GM19455 (cell line): Measurements from ENCODE around the gene HACD2.
"Not testable (repeated sequence)": the region's sequence is repeated elsewhere in the genome, so short reads cannot be mapped to it uniquely, and the experiment has no call there.

Experiments used
- ATAC-seq: cut with Tn5 transposase; IDR thresholded peaks from one replicate; pipeline ENCODE4 v1.9.1; 2021; ENCODE audit not compliant: unreplicated experiment

The HACD2 gene

GRCh38 chr3:123527046-123527445 lies 57.8 kb downstream of the HACD2 start:
- no peak for ATAC-seq

GRCh38 chr3:123526474-123526873 lies 58.4 kb downstream of the HACD2 start:
- ATAC-seq, result no peak

GRCh38 chr3:123525433-123525832 lies 59.4 kb downstream of the HACD2 start:
- no peak for ATAC-seq

DNA sequence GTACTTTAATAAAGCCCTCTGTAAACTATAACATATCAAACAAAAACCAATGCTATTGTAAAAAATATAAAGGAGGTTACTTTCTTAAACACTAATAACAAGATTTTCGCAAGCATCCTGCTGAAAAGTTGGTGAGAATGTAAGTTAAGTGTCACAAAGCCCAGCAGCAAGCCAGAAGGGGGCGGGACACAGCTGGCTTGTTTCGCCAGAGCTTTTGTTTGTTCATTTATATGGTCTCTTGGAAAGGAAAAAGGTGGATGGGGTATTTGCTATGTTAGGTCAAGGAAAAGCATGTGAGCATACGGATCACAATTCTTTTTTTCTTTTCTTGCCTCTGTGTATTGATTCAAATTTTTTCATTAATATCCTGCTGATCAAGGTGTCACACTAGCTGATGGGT lies 59.9 kb downstream of the HACD2 start:
- ATAC-seq, result no peak

- no peak for ATAC-seq
These were observed 61.8 kb downstream of the HACD2 start for GRCh38 chr3:123523023-123523412.

DNA sequence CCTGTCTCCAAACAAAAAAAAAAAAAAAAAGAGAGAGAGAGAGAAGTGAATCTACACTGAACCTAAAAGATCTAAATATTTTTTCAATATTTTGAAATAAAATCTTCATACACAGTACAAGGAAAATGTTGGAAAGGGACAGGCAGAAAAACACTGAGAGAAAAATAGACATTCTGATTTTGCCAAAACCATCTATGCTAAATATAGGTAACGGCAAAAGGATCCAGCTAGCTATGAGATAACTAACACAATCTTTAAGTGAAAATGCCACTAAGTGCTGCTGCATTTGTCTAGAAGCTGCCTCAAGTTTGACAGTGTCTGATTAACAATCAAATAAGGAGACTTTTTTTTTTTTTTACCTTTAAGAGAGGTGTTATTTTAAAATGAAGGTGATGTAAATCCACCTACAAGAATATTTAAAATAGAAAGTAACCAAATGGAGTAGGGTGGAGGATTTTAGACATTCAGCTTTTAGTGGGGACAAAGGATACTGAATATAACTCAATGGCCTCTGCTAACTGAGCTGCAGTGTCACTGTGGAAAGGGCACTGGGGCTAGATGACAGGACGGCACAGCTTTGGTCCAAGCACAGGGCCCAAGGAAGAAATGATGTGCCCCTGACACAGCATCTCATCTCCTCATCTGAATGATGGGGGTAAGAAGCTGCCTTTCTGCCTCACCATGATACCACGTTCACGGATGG lies 62.4 kb downstream of the HACD2 start:
- no peak for ATAC-seq

DNA sequence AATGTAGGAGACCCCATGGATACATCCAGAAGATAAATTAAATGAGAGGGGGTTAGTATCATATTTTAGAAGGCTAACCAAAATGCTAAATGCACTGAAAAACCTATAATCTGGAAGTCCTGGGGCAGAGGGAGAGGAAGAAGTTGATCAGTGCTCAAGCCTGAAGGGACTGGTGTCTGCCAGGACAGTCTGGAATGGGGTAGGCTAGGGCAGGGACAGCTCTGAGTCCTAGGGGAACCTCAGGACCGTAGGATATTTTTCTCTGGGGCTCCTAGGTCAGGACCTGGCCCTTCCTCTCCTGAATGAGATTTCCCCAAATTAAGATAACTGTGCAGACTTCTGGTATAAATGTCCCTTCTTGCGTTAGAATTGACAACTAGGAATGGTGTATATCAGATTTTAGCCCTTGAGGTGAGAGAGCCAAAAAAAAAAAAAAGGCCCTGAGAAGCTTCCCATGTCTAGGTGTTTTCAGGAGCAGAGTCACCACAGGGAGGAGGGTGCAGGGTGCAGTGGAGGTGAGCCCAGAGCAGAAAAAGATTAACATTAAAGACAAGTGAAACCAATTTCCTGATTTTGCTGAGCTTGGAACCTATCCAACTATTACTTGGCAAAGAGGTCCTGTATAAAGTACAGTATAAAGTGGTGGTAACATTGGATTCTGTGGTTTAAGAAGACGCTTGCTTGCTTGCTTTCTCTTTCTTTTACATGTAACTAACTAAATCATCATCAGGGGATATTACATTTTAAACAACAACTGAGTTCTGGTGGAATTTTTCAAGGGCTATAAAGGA lies 63.5 kb downstream of the HACD2 start:
- no peak for ATAC-seq

GRCh38 chr3:123520656-123521055 lies 64.2 kb downstream of the HACD2 start:
- no peak for ATAC-seq

DNA sequence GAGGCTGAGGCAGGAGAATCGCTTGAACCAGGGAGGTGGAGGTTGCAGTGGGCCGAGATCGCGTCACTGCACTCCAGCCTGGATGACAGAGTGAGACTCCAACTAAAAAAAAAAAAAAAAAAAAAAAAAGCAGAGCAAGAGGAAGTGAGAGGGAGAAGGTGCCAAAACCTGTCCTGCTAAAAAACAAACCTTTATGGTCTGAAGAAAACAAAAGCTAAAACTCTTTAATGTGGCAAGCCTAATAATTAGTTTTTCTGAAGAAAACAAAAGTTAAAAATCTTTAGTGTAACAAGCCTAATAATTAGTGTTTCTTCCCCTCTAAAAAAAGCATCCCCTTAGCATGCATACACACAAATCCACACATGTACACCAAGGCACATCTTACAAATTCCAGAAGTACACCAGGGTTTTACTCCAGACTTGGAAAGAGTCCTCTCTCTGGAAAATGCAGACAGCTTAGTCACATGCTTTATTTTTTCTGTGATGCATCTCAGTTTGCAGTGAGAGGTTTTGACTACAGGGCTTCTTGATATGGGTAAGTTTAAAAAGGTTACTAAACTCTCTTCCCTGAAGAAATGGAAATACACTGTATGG lies 65.9 kb downstream of the HACD2 start:
- no peak for ATAC-seq

DNA sequence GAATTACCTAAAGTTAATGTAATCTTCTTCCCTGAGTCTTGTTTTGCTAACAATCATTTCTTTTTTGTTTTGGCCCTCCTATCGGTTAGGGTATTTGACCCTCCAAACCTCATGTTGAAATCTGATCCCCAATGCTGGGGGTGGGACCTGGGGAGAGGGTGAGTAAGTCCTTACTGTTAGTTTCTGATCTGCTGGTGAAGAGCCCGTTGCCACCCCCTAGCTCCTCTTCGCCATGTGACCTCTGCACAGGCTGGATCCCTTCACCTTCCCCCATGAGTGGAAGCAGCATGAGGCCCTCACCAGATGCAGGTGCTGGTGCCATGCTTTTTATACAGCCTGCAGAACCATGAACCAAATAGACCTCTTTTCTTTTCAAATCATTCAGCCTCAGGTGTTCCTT lies 73.1 kb downstream of the HACD2 start:
- ATAC-seq, result no peak

GRCh38 chr3:123511084-123511483 lies 73.8 kb downstream of the HACD2 start:
- no peak for ATAC-seq

GRCh38 chr3:123508178-123508577 lies 76.7 kb downstream of the HACD2 start:
- no peak for ATAC-seq

DNA sequence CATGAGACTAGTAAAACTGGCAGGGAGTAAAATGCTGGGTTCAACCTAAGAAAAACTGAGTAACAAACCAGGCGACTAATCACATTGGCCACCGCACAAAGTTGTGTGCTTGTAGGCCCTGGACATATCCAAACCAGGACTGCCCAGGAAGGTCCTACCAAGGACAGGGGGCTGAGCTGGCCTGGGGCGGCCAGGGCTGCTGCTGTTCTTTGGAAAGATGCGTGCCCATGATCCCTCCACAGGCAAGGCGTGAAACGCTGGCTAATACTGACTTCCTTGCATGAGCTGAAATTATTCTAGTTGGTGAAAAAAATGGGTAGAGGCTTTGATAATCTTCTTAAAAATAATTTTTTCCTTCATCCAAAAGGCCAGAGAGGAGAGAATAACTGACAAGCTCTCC lies 79.0 kb downstream of the HACD2 start:
- ATAC-seq, result no peak

DNA sequence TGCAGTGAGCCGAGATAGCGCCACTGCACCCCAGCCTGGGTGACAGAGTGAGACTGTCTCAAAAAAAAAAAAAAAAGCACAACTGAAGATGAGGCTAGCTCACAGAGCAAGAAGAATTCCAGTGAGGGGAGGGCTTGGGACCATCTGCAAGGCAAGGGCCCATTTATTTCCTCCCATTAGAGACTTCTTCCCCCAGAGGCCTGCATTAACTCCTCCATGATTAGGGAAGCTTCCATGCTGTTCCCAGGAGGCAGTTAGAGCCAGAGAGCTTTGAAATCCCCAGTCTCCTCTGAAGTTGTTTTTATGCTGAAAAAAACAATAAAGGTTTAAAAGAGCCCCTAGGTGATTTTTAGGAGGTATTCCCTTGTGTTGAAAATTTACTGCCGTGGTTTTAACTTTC lies 81.7 kb downstream of the HACD2 start:
- no peak for ATAC-seq

DNA sequence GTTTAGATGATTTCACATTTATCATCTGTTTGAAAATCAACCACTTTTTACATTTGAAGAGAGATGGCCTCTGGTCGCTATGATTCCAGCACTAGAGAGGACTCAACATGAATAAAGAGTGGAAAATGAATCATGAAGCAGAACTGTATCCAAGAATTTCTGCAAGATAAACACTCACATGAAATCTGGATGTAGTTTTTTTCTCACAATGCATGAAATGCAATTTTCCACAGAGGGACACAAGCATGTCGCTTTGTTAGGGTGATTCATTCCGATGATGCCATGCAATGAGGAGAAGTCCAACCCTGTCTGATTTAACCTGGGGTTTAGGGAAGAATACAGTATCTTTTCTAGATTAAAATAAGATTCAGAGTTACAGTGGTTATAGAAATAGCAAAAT lies 85.5 kb downstream of the HACD2 start:
- ATAC-seq, result no peak

DNA sequence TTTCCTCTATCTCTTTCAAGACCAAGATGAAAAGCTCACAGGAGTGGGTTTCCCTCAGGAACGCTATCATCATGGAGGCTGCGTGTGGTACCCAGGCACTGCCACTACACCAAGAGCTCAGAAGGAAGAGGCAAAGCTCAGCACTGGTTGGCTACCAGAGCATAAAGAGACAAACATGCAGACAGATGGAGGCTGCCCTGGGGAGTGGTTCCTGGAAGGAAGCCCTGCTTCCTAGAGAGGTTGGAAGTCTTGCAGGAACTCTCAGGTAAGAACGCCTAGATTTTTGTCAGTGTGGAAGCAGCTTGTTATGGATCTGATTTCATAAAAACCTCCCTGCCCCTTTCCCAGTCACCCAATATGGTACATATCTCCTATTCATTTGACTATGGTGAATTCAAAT lies 86.1 kb downstream of the HACD2 start:
- ATAC-seq, result no peak

- ATAC-seq, result no peak
These were observed 90.9 kb downstream of the HACD2 start for GRCh38 chr3:123493912-123494311.

DNA sequence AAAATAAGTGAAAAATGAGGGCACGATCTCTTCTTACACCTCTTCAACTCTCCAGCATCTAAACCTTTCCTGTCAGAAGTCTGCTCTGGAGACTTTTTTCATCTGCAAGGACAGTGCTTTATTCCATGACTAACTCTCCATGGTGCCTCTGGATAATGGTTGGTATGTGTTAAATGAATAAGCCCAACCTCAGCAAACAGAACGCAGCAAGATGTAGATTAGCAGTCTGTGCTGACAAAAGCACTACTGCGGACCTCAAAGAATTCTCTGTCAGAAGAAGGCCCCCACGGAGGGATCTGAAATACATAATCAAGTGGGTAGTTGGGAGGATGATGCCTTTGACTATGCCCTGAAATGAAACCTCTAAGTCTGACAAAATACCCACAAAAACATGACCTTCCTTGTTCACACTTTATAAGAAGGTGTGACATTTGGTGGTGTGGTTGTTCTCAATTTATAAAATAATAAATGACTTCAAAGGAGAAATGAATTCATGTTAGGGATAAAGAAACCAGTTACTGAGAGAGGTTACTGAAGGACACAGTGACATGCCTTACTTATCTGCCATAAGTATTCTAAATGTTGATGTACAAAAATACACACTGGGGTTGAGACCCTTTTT lies 92.8 kb downstream of the HACD2 start:
- ATAC-seq, result no peak

GRCh38 chr3:123489400-123490004 lies 95.4 kb downstream of the HACD2 start:
- ATAC-seq, result no peak

DNA sequence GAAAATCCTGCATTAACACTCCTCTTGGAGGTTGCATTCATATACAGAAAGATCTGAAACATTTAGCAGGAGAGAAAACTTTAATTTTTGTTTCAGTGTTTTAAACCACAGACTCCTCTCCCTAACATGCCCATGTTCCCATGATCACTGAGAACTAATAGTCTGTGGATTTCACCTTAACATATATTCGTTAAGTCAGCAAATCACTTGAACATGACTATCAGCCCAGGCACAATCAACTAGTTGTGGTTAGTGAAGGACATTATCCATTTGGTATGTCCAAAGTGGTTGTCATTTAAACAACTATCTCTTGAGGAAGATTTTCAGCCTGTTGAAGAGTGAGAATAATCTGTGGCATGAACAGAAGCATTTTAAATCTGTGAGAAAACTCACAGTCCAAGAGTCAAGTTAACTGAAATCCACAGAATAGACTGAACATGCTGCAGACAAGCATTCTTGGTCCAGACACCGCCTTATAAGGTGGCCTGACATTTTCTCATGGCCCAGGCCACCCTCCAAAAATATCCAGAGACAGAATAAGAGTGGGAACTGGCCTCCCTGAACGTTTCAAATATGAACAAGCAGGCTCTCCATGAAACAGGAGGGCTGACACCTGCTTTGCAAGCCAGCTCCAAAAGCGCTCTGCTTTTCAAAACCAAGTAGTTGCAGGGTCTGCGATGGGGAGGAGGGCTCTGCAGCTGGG lies 96.1 kb downstream of the HACD2 start:
- ATAC-seq, result no peak

GRCh38 chr3:123487063-123487462 lies 97.8 kb downstream of the HACD2 start:
- ATAC-seq, result not testable (repeated sequence)
